K562 (cell line): Measurements from ENCODE around the gene ACAT2. TPM values are rescaled to one million over a fixed set of nuclear protein-coding genes. Genes with fewer than 3 reads are reported as not detected.

Experiments used
- ATAC-seq: fragments of 200-7000 bp; cut with Tn5 transposase; 3 replicates; pipeline ENCODE4 v1.9.1; 2020; ENCODE audit warnings: moderate library complexity
- BruUV-seq: library from RNA; stranded (reverse); fragments of 400-500 nt; replicated peaks from 2 replicates; lab custom pipeline; 2021; lab: Mats Ljungman, UMichigan
- CTCF ChIA-PET: fragments of 300-600 bp; formaldehyde crosslinking; extraction: SDS; loops from one replicate; lab custom pipeline; 2021; ENCODE audit warnings: low intra/inter-chr PET ratio; lab: Yijun Ruan, JAX
- POLR2A ChIA-PET: fragments of 300-600, 350-650 bp; sonication (Branson Sonifier 250); formaldehyde crosslinking; extraction: SDS; loops from one replicate; lab custom pipeline; 2021; ENCODE audit warnings: antibody characterized with exemption, inconsistent platforms; lab: Yijun Ruan, JAX
- DNase-seq, 4 experiments: peaks; one replicate each; pipeline versions ENCODE4 v3.0.0 to v3.0.0-alpha.2; 2011 to 2018; ENCODE audit warnings: low spot score in 3 of 4, mixed read lengths in 3 of 4; ENCODE audit errors: extremely low read depth in 1 of 4
- FAIRE-seq: peaks from 2 replicates; lab custom pipeline; 2011; peaks lifted over from hg19 to GRCh38; lab: Jason Lieb, UNC
- H2AFZ ChIP-seq: 2 replicates; pipeline ENCODE4 v1.6.0; 2011; ENCODE audit warnings: low read depth, low read length, control low read depth, inconsistent platforms
- H3K27ac ChIP-seq: fragments of 200-600 bp; 3 replicates; pipeline ENCODE4 v1.8.0; 2011; ENCODE audit warnings: low read depth, mild to moderate bottlenecking, control low read depth, inconsistent platforms, low read length, moderate library complexity, mixed read lengths; ENCODE audit errors: extremely low read depth
- H3K27me3 ChIP-seq, 2 experiments: fragments of 300-600 bp in 1 of 2; 2 replicates in 1 of 2; 3 replicates in 1 of 2; pipeline versions ENCODE4 v1.6.0 to v1.8.0; 2011; ENCODE audit warnings: inconsistent platforms in 2 of 2, low read length in 2 of 2, mild to moderate bottlenecking in 1 of 2, mixed read lengths in 1 of 2, moderate library complexity in 1 of 2; ENCODE audit not compliant: control insufficient read depth in 2 of 2, insufficient read depth in 2 of 2
- H3K36me3 ChIP-seq: fragments of 300-600 bp; 3 replicates; pipeline ENCODE4 v1.8.0; 2011; ENCODE audit warnings: mild to moderate bottlenecking, low read length, inconsistent platforms; ENCODE audit not compliant: control insufficient read depth, insufficient read depth
- H3K4me1 ChIP-seq, 2 experiments: fragments of 200-600 bp in 1 of 2; replicated peaks in 1 of 2; 2 replicates in 1 of 2; 3 replicates in 1 of 2; pipeline versions ENCODE4 v1.5.1 to v1.8.0; 2011; ENCODE audit warnings: inconsistent platforms in 2 of 2, low read length in 2 of 2, mild to moderate bottlenecking in 1 of 2, mixed read lengths in 1 of 2, moderate library complexity in 1 of 2; ENCODE audit not compliant: control insufficient read depth in 2 of 2, insufficient read depth in 2 of 2
- H3K4me2 ChIP-seq: 2 replicates; pipeline ENCODE4 v1.6.1; 2011; ENCODE audit warnings: low read length, control low read depth, inconsistent platforms, mixed read lengths; ENCODE audit not compliant: insufficient read depth
- H3K4me3 ChIP-seq: fragments of 200-600 bp; sonication (generic), shearing (Covaris generic); 2 replicates; pipeline ENCODE4 v1.5.1; 2016; ENCODE audit warnings: control low read depth, inconsistent platforms
- H3K79me2 ChIP-seq: fragments of 200-600 bp; 3 replicates; pipeline ENCODE4 v1.8.0; 2011; ENCODE audit warnings: low read length, inconsistent platforms; ENCODE audit not compliant: control insufficient read depth, insufficient read depth
- H3K9ac ChIP-seq, 2 experiments: 2 replicates each; pipeline versions ENCODE4 v1.6.0 to v1.6.1; 2011; ENCODE audit warnings: low read depth in 2 of 2, low read length in 2 of 2, control low read depth in 1 of 2, inconsistent platforms in 1 of 2, mild to moderate bottlenecking in 1 of 2, mixed read lengths in 1 of 2; ENCODE audit not compliant: insufficient read depth in 1 of 2
- H3K9me1 ChIP-seq: one replicate; pipeline ENCODE4 v1.6.0; 2011; ENCODE audit warnings: inconsistent platforms, mild to moderate bottlenecking, low read length, moderate library complexity; ENCODE audit not compliant: control insufficient read depth, insufficient read depth
- H3K9me3 ChIP-seq: replicated peaks from 2 replicates; pipeline ENCODE4 v1.5.1; 2011; ENCODE audit warnings: low read depth, low read length, inconsistent platforms; ENCODE audit not compliant: control insufficient read depth, insufficient read depth
- H4K20me1 ChIP-seq: replicated peaks from 2 replicates; pipeline ENCODE4 v1.6.1; 2011; ENCODE audit warnings: low read length, inconsistent platforms, mixed read lengths; ENCODE audit not compliant: control insufficient read depth, insufficient read depth
- BHLHE40 ChIP-seq: IDR thresholded peaks from 2 replicates; pipeline ENCODE4 v1.6.1; 2011; ENCODE audit warnings: low read length, improper control_type of control experiment
- CBFA2T2 ChIP-seq: fragments of 450-650 bp; conservative IDR thresholded peaks from 2 replicates; pipeline ENCODE4 v1.6.1; 2017; ENCODE audit warnings: mild to moderate bottlenecking
- CTCF ChIP-seq, 3 experiments: IDR thresholded peaks in 2 of 3; conservative IDR thresholded peaks in 1 of 3; 2 replicates each; pipeline ENCODE4 v1.5.1; 2011 to 2012; ENCODE audit warnings: low read length in 3 of 3, mild to moderate bottlenecking in 3 of 3, control low read depth in 2 of 3, improper control_type of control experiment in 1 of 3, inconsistent platforms in 1 of 3, low read depth in 1 of 3, mixed read lengths in 1 of 3, moderate library complexity in 1 of 3; ENCODE audit not compliant: insufficient read depth in 2 of 3
- ELF4 ChIP-seq: fragments of 450-650 bp; formaldehyde crosslinking; IDR thresholded peaks from 2 replicates; pipeline ENCODE4 v1.4.0; 2022; ENCODE audit warnings: missing genetic modification characterization
- SMC3 ChIP-seq: conservative IDR thresholded peaks from 2 replicates; pipeline ENCODE4 v1.6.1; 2011; ENCODE audit warnings: low read depth, low read length, improper control_type of control experiment; ENCODE audit not compliant: insufficient read depth
- WGBS: fragments of 100-300 bp; shearing (Covaris generic); methylation state at CpG from one replicate; pipeline ENCODE4 v1.1.6; 2016; ENCODE audit warnings: low coverage, mixed read lengths; ENCODE audit not compliant: insufficient coverage; ENCODE audit errors: missing lambda C conversion rate; 5-methylcytosine and 5-hydroxymethylcytosine counted together
- in situ Hi-C: fragments of 300-500 bp; cut with MboI; formaldehyde crosslinking; loops from 4 replicates; pipeline ENCODE4 v1.15.0; 2018; ENCODE audit warnings: inconsistent platforms, mixed read lengths
- intact Hi-C: fragments of 100-400 bp; cut with micrococcal nuclease; formaldehyde crosslinking; loops from 2 replicates; pipeline ENCODE4 v1.14.2; 2022
- polyA plus RNA-seq, 8 experiments: library from polyadenylated mRNA; depleted of rRNA in 4 of 8; stranded (reverse) in 5 of 8; unstranded in 3 of 8; fragments of >200 nt; fragmentation: Nextera tagmentation in 2 of 8; fragmentation: Illumina TruSeq in 1 of 8; extraction: Ambion mirVana in 2 of 8; extraction: Trizol in 1 of 8; gene quantifications; 2 replicates each; pipeline versions ENCODE4 v1.2.1 to v1.2.3, GENCODE V29; 2011 to 2014; ENCODE audit warnings: inconsistent platforms in 1 of 8, missing spikeins in 1 of 8
- total RNA-seq, 7 experiments: library from RNA; depleted of rRNA in 6 of 7; stranded (reverse); fragments of >200 nt in 6 of 7; fragmentation: Illumina TruSeq in 2 of 7; extraction: Trizol in 2 of 7; gene quantifications; 2 replicates each; pipeline versions ENCODE4 v1.2.1 to v1.2.3, GENCODE V29; 2011 to 2021; ENCODE audit warnings: low replicate concordance in 1 of 7

The ACAT2 gene
- total and polyA plus RNA-seq, 9 of the 15 experiments (the other 6 are each of a cell fraction or from before 2014, with no cell fraction given) = 63.0 to 309 (median 144) TPM

GRCh38 chr6:159826968-159827647 lies 65.3 kb downstream of the ACAT2 start:
- Histone ChIP-seq H3K4me1 (peaks cover 0 to 6% of the 10 kb centered on the region in 2 experiments; a peak in 2 of 5 replicates), H3K27me3 (peaks cover 77 to 79% of the 10 kb centered on the region in 2 experiments), H3K9me1 (no peaks in the 10 kb centered on the region), H3K27ac (no peak overlapping the region), H3K36me3 (no peaks in the 10 kb centered on the region), H2AFZ (no peak overlapping the region), H3K4me3 (no peak overlapping the region), H3K79me2 (no peaks in the 10 kb centered on the region), H3K9ac (no peak overlapping the region), H3K9me3 (no peaks in the 10 kb centered on the region), H3K4me2 (no peak overlapping the region; the same call in 1 of the 2 replicates), H4K20me1 (0 out of 2 replicates have a peak, but pooled peaks cover 3% of the 10 kb centered on the region)
- ATAC-seq (peak; percentile 77), FAIRE-seq (peak; percentile 51), DNase-seq (peak in 1 of 4 experiments; percentile 30)
- POLR2A ChIA-PET = interaction anchor here (0.9 to 1.0 kb wide), 2 partner anchors 16 to 34 kb away, joined by 4 to 6 read pairs; no protein-coding TSS in a partner anchor
- CTCF ChIA-PET = no interaction called here
- intact Hi-C loops = no loop called here
- in situ Hi-C loops = no loop called here
- TF ChIP-seq CTCF (IDR thresholded peaks at IDR 0.05 in 2 of 3, conservative IDR thresholded peaks at IDR 0.05 in 1 of 3; ENCODE audit: insufficient read depth in 2 of 3, low read depth in 1 of 3, low read length in 3 of 3) (peak; percentile 19 to 34 (median 31); a peak in 2 of 6 replicates), BHLHE40 (peak; percentile 14; the same call in 1 of the 2 replicates), SMC3 (0 out of 2 replicates have a peak, but pooled peaks have one; percentile 2), CBFA2T2 (0 out of 2 replicates have a peak, but pooled peaks have one; percentile 2), ELF4 (CRISPR knock-in tag) (no peak)
- no TSS peak for BruUV-seq
- 6% methylated on average over 16 of the region's 16 CpGs for WGBS
